ENCODE measurements around the gene FERMT2.

FERMT2 gene, protein sequence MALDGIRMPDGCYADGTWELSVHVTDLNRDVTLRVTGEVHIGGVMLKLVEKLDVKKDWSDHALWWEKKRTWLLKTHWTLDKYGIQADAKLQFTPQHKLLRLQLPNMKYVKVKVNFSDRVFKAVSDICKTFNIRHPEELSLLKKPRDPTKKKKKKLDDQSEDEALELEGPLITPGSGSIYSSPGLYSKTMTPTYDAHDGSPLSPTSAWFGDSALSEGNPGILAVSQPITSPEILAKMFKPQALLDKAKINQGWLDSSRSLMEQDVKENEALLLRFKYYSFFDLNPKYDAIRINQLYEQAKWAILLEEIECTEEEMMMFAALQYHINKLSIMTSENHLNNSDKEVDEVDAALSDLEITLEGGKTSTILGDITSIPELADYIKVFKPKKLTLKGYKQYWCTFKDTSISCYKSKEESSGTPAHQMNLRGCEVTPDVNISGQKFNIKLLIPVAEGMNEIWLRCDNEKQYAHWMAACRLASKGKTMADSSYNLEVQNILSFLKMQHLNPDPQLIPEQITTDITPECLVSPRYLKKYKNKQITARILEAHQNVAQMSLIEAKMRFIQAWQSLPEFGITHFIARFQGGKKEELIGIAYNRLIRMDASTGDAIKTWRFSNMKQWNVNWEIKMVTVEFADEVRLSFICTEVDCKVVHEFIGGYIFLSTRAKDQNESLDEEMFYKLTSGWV

DNA sequence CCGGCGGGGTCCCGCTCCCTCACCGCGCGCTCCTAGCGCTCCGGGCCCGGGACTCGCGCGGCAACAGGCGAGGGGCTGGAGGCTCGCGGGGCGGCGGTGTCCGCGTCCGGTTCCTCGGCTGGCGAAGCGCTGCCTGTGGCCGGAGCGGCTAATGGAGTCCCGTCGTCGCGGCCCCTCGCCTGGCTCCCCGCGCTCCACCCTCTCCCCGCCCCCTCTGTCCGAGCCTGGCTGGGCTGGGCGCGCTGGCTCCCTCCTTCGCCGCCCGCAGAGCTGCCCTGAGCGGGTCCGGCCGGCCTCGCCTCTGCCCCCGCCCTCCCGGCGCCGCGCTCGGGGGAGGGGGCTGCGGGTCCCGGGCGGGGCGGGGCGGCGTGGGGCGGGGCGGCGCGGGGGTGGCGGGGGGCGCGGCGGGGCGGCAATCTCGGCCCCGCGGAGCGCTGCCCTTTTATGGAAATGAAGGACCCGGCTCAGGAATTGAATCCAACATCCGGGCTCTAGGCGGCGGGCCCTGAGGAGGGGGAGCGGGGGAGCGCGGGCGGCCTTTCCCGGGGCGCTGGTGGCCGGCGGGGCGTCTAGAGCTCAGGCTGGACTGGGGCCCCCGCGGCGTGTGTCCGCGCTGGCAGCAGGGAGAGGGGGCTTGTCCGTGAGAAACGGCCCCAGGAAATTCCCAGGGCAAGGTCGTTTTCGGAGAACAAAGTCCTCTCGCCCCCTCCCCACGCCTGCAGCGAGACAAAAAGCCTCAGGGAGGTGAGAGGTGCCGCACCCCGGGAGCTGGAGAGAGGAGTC is at the start of gene FERMT2:
FERMT2 (minus strand) TSS at position 153 of the 783 bp plus-strand sequence. CDS start 482 bp downstream, outside the sequence.
- no peak for DNase-seq (ENCODE audit: low read depth)
- H3K4me3 ChIP-seq (ENCODE audit: low read depth, low read length), result peak within 1 kb of the TSS; percentile 60
- TF ChIP-seq, protein P1, sequence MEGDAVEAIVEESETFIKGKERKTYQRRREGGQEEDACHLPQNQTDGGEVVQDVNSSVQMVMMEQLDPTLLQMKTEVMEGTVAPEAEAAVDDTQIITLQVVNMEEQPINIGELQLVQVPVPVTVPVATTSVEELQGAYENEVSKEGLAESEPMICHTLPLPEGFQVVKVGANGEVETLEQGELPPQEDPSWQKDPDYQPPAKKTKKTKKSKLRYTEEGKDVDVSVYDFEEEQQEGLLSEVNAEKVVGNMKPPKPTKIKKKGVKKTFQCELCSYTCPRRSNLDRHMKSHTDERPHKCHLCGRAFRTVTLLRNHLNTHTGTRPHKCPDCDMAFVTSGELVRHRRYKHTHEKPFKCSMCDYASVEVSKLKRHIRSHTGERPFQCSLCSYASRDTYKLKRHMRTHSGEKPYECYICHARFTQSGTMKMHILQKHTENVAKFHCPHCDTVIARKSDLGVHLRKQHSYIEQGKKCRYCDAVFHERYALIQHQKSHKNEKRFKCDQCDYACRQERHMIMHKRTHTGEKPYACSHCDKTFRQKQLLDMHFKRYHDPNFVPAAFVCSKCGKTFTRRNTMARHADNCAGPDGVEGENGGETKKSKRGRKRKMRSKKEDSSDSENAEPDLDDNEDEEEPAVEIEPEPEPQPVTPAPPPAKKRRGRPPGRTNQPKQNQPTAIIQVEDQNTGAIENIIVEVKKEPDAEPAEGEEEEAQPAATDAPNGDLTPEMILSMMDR (IDR thresholded peaks at IDR 0.05; ENCODE audit: control insufficient read depth, extremely low read depth, insufficient read depth), result peak; percentile 11; the same call in 1 of the 2 replicates

DNA sequence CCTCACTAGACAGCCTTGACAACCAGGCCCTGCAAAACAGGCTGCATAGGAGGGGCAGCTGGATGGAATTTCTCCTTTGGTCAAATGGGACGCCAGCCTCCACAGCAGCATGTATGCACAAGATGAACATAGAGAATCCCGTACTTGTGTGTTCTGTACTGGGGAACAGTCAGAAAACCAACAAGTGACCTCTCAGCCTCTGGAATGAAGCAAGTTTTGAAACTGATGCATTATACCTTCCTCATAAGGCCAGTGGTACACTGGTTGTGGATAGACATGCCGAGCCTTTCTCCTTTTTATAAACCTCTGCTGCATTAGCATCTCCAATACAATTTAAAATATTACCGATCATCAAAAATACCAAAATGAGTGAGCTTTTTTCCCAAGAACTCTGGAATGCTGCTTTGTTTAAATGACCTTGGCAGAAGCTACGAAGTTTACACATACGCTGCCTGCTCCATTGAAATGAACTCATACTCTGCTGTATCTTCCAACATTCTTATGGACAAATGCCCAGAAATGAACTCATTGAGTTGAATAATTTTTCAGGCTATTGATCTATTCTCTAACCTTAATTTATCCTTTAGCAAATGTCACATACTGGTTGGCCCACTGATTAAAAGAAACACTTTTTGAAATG is 47.6 kb upstream of the FERMT2 start:
- H3K4me3 ChIP-seq (ENCODE audit: low read depth, low read length), result no peak overlapping the region
- TF ChIP-seq, protein P1 (IDR thresholded peaks at IDR 0.05; ENCODE audit: control insufficient read depth, extremely low read depth, insufficient read depth), result no peak
- DNase-seq (ENCODE audit: low read depth), result no peak

DNA sequence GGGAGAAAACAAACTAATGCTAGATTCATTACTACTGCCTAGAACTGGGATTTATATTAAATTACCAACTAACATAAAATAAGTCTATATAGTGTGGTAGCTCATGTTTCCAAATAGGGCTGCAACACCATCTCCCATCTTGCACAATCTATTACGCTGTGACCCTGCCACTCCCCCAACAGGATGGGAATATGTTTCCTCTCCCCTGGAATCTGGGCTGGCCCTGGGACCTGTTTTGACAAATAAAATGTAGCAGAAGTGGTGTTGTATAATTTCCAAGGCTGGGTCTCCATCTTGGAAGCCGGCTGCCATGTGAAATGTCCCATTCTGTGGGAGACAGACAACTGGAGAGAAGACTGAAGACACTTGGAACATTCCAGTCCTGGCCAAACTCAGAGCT is 45.6 kb upstream of the FERMT2 start:
- no peak overlapping the region for H3K4me3 ChIP-seq (ENCODE audit: low read depth, low read length)
- TF ChIP-seq, protein P1 (IDR thresholded peaks at IDR 0.05; ENCODE audit: control insufficient read depth, extremely low read depth, insufficient read depth), result no peak
- no peak for DNase-seq (ENCODE audit: low read depth)

DNA sequence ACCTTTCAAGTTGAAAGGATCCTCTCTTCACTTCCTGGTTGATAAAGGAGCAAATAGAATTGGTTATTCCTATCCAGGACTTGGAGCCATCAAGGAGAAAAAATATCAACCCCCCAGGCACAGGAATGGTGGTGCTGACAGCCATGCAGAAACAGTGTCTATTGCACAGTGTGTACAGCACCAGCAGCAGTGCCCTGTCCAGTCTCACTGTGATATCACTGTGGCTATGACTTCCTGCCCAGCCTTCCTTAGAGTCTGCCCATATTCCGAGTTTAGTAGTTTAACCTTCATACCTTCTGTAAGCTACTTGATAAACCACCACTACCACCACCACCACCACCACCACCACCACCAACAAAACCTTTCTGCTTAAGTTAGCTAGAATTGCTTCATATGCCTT is 45.1 kb upstream of the FERMT2 start:
- TF ChIP-seq, protein P1 (IDR thresholded peaks at IDR 0.05; ENCODE audit: control insufficient read depth, extremely low read depth, insufficient read depth), result no peak
- DNase-seq (ENCODE audit: low read depth), result no peak
- no peak overlapping the region for H3K4me3 ChIP-seq (ENCODE audit: low read depth, low read length)

DNA sequence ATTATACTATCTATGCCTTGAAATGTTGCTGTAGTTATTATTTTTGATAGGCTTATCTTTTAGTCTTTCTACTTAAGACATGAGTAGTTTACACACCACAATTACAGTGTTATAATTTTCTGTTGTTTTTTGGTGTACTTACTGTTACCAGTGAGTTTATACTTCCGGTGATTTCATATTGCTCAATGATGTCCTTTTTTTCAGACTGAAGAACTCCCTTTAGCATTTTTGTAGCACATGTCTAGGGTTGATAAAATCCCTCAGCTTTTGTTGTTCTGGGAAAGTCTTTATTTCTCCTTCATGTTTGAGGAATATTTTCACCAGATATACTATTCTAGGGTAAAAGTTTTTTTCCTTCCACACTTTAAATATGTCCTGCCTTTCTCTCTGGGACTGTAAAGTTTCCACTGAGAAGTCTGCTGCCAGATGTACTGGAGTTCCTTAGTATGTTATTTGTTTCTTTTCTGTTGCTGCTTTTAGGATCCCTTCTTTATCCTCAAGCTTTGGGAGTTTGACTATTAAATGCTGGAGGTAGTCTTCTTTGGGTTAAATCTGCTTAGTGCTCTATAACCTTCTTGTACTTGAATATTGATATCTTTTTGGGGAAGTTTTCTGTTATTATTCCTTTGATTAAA is 41.5 kb upstream of the FERMT2 start:
- TF ChIP-seq, protein P1 (IDR thresholded peaks at IDR 0.05; ENCODE audit: control insufficient read depth, extremely low read depth, insufficient read depth), result no peak
- no peak for DNase-seq (ENCODE audit: low read depth)
- no peak overlapping the region for H3K4me3 ChIP-seq (ENCODE audit: low read depth, low read length)

DNA sequence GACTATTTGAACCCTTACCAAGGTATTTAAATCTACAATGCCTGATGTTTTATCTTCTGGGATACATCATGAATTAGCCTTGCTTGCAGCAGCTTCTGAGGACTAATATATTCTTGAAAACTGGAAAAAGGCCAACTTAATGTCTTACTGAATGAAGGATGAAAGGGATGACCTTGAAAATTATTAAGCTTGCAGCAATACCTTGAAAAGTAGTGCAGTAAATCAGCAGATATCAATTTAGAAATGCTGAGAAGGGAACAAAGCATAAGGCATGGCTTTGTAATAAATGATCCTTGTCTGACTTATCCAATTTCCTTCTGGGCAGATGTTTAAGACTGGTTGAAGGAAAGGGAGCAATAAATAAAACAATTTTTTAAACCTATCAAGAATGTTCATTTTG is 37.3 kb upstream of the FERMT2 start:
- no peak for DNase-seq (ENCODE audit: low read depth)
- TF ChIP-seq, protein P1 (IDR thresholded peaks at IDR 0.05; ENCODE audit: control insufficient read depth, extremely low read depth, insufficient read depth), result no peak
- H3K4me3 ChIP-seq (ENCODE audit: low read depth, low read length), result no peak overlapping the region

All from LNCaP clone FGC (cell line).